Endothelial cell of umbilical vein (primary cell): Measurements from ENCODE around the gene HOXD10. TPM values are rescaled to one million over a fixed set of nuclear protein-coding genes. Genes with fewer than 3 reads are reported as not detected.

Source experiments
- BruUV-seq: library from RNA; stranded (reverse); fragments of 400-500 nt; replicated peaks from 2 replicates; lab custom pipeline; 2021; lab: Mats Ljungman, UMichigan
- CTCF ChIA-PET: fragments of 300-600, 350-600 bp; sonication (Branson Sonifier 250); formaldehyde crosslinking; loops from one replicate; lab custom pipeline; 2021; ENCODE audit warnings: antibody characterized with exemption, inconsistent platforms; lab: Charles Lee
- POLR2A ChIA-PET: fragments of 300-600, 350-600 bp; sonication (Branson Sonifier 250); formaldehyde crosslinking; loops from one replicate; lab custom pipeline; 2021; ENCODE audit warnings: antibody characterized with exemption, inconsistent platforms; lab: Charles Lee
- DNase-seq: peaks from one replicate; pipeline ENCODE4 v3.0.0-alpha.2; 2011; ENCODE audit warnings: low read depth, low spot score
- FAIRE-seq: peaks from 2 replicates; lab custom pipeline; 2011; peaks lifted over from hg19 to GRCh38; lab: Jason Lieb, UNC
- H2AFZ ChIP-seq: 2 replicates; pipeline ENCODE4 v1.6.0; 2012; ENCODE audit warnings: low read depth, low read length, control low read depth, inconsistent platforms
- H3K27ac ChIP-seq: 2 replicates; pipeline ENCODE4 v1.5.1; 2011; ENCODE audit warnings: low read depth, mild to moderate bottlenecking, control low read depth, low read length, moderate library complexity; ENCODE audit not compliant: insufficient read depth
- H3K27me3 ChIP-seq, 2 experiments: 2 replicates each; pipeline versions ENCODE4 v1.6.0 to v1.6.1; 2011; ENCODE audit warnings: low read length in 2 of 2, mixed read lengths in 1 of 2; ENCODE audit not compliant: control insufficient read depth in 2 of 2, insufficient read depth in 2 of 2
- H3K36me3 ChIP-seq, 2 experiments: 2 replicates in 1 of 2; 3 replicates in 1 of 2; pipeline ENCODE4 v1.5.1; 2011; ENCODE audit warnings: low read length in 2 of 2, mild to moderate bottlenecking in 1 of 2, moderate library complexity in 1 of 2; ENCODE audit not compliant: control insufficient read depth in 2 of 2, insufficient read depth in 2 of 2; ENCODE audit errors: extremely low read depth in 1 of 2
- H3K4me1 ChIP-seq: 3 replicates; pipeline ENCODE4 v1.5.1; 2011; ENCODE audit warnings: mild to moderate bottlenecking, low read length; ENCODE audit not compliant: control insufficient read depth, insufficient read depth; ENCODE audit errors: extremely low read depth
- H3K4me2 ChIP-seq: 2 replicates; pipeline ENCODE4 v1.6.1; 2011; ENCODE audit warnings: low read length, control low read depth, mixed read lengths; ENCODE audit not compliant: insufficient read depth
- H3K4me3 ChIP-seq, 3 experiments: fragments of 200-600 bp in 1 of 3; sonication (generic), shearing (Covaris generic) in 1 of 3; replicated peaks in 1 of 3; 2 replicates each; pipeline ENCODE4 v1.5.1; 2011 to 2016; ENCODE audit warnings: control low read depth in 3 of 3, low read length in 3 of 3, mild to moderate bottlenecking in 2 of 3, inconsistent platforms in 1 of 3, low read depth in 1 of 3, moderate library complexity in 1 of 3; ENCODE audit not compliant: insufficient read depth in 1 of 3
- H3K79me2 ChIP-seq: 2 replicates; pipeline ENCODE4 v1.6.0; 2012; ENCODE audit warnings: low read length, inconsistent platforms; ENCODE audit not compliant: control insufficient read depth, insufficient read depth
- H3K9ac ChIP-seq: replicated peaks from 2 replicates; pipeline ENCODE3; 2011; ENCODE audit warnings: low read length, control low read depth; ENCODE audit not compliant: insufficient read depth; ENCODE audit errors: extremely low read depth
- H3K9me1 ChIP-seq: replicated peaks from 3 replicates; pipeline ENCODE4 v1.6.0; 2011; ENCODE audit warnings: mild to moderate bottlenecking, low read length; ENCODE audit not compliant: control insufficient read depth, insufficient read depth; ENCODE audit errors: extremely low read depth
- H3K9me3 ChIP-seq: replicated peaks from 2 replicates; pipeline ENCODE4 v1.5.1; 2012; ENCODE audit warnings: low read length, inconsistent platforms; ENCODE audit not compliant: control insufficient read depth, insufficient read depth
- H4K20me1 ChIP-seq: replicated peaks from 2 replicates; pipeline ENCODE3; 2011; ENCODE audit warnings: mild to moderate bottlenecking, low read length; ENCODE audit not compliant: control insufficient read depth, insufficient read depth; ENCODE audit errors: extremely low read depth
- EZH2 ChIP-seq: IDR thresholded peaks from 2 replicates; pipeline ENCODE4 v1.6.1; 2012; ENCODE audit warnings: borderline replicate concordance, low read depth, mild to moderate bottlenecking, moderate library complexity, low read length, inconsistent platforms; ENCODE audit not compliant: severe bottlenecking
- FOS ChIP-seq: IDR thresholded peaks from 2 replicates; pipeline ENCODE4 v1.6.1; 2011; ENCODE audit warnings: mild to moderate bottlenecking, low read length, moderate library complexity, borderline replicate concordance; ENCODE audit not compliant: insufficient read depth
- GATA2 ChIP-seq: IDR thresholded peaks from 2 replicates; pipeline ENCODE4 v1.7.0; 2011; ENCODE audit warnings: low read depth, mild to moderate bottlenecking, moderate library complexity, mixed read lengths, low read length; ENCODE audit not compliant: insufficient read length, insufficient read depth
- JUN ChIP-seq: IDR thresholded peaks from 2 replicates; pipeline ENCODE4 v1.6.1; 2011; ENCODE audit warnings: borderline replicate concordance, low read depth; ENCODE audit not compliant: insufficient read length, insufficient read depth
- MAX ChIP-seq: IDR thresholded peaks from 2 replicates; pipeline ENCODE4 v1.6.1; 2011; ENCODE audit not compliant: insufficient read depth, insufficient read length
- MYC ChIP-seq: IDR thresholded peaks from one replicate; pipeline ENCODE4 v1.6.1; 2011; ENCODE audit warnings: mild to moderate bottlenecking, low read depth, low read length
- POLR2A ChIP-seq: IDR thresholded peaks from 2 replicates; pipeline ENCODE4 v1.6.1; 2012; ENCODE audit warnings: low read depth, mild to moderate bottlenecking, control low read depth, low read length
- POLR2AphosphoS5 ChIP-seq: IDR thresholded peaks from 2 replicates; pipeline ENCODE4 v1.6.1; 2012; ENCODE audit warnings: low read depth, mild to moderate bottlenecking, control low read depth, low read length, moderate library complexity; ENCODE audit not compliant: insufficient read depth
- dilution Hi-C: fragments of 300-500 bp; cut with MboI; formaldehyde crosslinking; loops from one replicate; pipeline ENCODE4 v1.15.0; 2019; ENCODE audit warnings: low sequenced_read_pairs; ENCODE audit not compliant: extremely low pct_ligation_motif_present
- intact Hi-C: fragments of 100-400 bp; cut with micrococcal nuclease; formaldehyde crosslinking; loops from one replicate; pipeline ENCODE4 v1.10.0; 2022
- polyA plus RNA-seq, 4 experiments: library from polyadenylated mRNA; depleted of rRNA in 3 of 4; stranded (reverse) in 3 of 4; unstranded in 1 of 4; fragments of >200 nt; gene quantifications; 2 replicates each; pipeline versions ENCODE4 v1.2.1 to v1.2.3, GENCODE V29; 2011 to 2012; ENCODE audit warnings: missing spikeins in 1 of 4
- total RNA-seq: library from RNA; stranded (reverse); gene quantifications from 2 replicates; pipeline ENCODE4 v1.2.3, GENCODE V29; 2021
- TF ChIP-seq, protein P1 (sequence below), 2 donors: IDR thresholded peaks; 1 replicate in 1 of 2; 2 replicates in 1 of 2; pipeline ENCODE4 v1.5.1; 2011; ENCODE audit warnings: low read length in 2 of 2, mild to moderate bottlenecking in 2 of 2, moderate library complexity in 2 of 2, control low read depth in 1 of 2, inconsistent platforms in 1 of 2, low read depth in 1 of 2; ENCODE audit not compliant: insufficient read depth in 1 of 2; ENCODE audit errors: extremely low read depth in 1 of 2

HOXD10 gene
- total and polyA plus RNA-seq, 2 donors (not counting 3 experiments of a cell fraction or from before 2014, with no cell fraction given) = not detected

- Histone ChIP-seq H3K4me2 (no peak overlapping the region), H3K27me3 (no peaks in the 10 kb centered on the region), H4K20me1 (no peaks in the 10 kb centered on the region), H3K9me1 (no peaks in the 10 kb centered on the region), H2AFZ (no peak overlapping the region), H3K9ac (no peak overlapping the region), H3K27ac (no peak overlapping the region), H3K4me3 (no peak overlapping the region), H3K79me2 (peaks cover 3% of the 10 kb centered on the region), H3K9me3 (no peaks in the 10 kb centered on the region), H3K4me1 (no peaks in the 10 kb centered on the region), H3K36me3 (peaks cover 2 to 18% of the 10 kb centered on the region in 2 experiments)
- TF ChIP-seq POLR2AphosphoS5 (no peak), JUN (no peak), MAX (no peak)
- DNase-seq (no peak), FAIRE-seq (no peak)
- BruUV-seq = no TSS peak
- intact Hi-C loops (no loop called here), dilution Hi-C loops (no loop called here)
- POLR2A ChIA-PET = interaction anchor here (0.6 kb wide), 1 partner anchor 483 kb away, joined by 5 read pairs; no protein-coding TSS in a partner anchor
- CTCF ChIA-PET = interaction anchor here (0.8 to 4.1 kb wide), 8 partner anchors 10 to 497 kb away, joined by 3 to 25 read pairs (median 4); no protein-coding TSS in a partner anchor
Observed at GRCh38 chr2:176154576-176155252, 38.1 kb downstream of the HOXD10 start.

DNA sequence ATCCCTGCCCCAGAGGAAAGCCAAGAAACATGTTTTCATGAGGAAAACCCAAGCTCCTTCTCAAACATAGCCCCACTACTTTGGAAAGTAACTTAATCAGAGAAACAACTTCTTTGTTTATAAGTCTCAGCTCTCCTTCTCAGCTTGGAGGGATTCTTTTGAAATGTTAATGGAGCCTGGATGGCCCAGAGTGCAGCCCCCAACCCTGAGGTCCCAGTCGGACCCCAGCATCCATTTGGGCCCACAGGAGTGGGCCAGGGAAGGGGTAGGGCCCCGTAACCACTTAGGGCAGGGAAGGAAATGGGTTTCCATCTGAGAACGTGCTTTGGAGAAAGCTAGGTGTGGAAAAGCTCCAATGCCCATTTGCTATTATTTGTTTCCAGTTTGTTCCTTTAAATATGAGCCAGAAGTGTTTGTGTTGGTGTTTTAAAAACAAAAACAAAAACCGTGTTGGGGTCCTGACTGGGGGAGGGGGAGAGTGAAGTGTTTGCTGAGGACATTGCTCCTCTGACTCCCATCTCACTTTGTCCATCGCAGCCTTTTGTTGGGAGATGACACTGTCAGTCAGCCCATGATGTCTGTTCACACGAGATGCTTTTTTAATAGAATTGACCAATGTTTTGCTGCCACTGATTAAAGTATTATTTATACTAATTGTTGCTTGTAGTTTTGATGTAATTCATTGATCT is 38.9 kb downstream of the HOXD10 start:
- TF ChIP-seq GATA2 (no peak), MAX (no peak), EZH2 (no peak), POLR2AphosphoS5 (no peak), MYC (no peak), FOS (no peak), JUN (no peak), POLR2A (no peak)
- TF ChIP-seq, protein P1, sequence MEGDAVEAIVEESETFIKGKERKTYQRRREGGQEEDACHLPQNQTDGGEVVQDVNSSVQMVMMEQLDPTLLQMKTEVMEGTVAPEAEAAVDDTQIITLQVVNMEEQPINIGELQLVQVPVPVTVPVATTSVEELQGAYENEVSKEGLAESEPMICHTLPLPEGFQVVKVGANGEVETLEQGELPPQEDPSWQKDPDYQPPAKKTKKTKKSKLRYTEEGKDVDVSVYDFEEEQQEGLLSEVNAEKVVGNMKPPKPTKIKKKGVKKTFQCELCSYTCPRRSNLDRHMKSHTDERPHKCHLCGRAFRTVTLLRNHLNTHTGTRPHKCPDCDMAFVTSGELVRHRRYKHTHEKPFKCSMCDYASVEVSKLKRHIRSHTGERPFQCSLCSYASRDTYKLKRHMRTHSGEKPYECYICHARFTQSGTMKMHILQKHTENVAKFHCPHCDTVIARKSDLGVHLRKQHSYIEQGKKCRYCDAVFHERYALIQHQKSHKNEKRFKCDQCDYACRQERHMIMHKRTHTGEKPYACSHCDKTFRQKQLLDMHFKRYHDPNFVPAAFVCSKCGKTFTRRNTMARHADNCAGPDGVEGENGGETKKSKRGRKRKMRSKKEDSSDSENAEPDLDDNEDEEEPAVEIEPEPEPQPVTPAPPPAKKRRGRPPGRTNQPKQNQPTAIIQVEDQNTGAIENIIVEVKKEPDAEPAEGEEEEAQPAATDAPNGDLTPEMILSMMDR (IDR thresholded peaks at IDR 0.05; ENCODE audit: extremely low read depth in 1 of 2, insufficient read depth in 1 of 2, low read depth in 1 of 2, low read length in 2 of 2) = no peak
- Histone ChIP-seq H3K4me1 (no peaks in the 10 kb centered on the region), H2AFZ (no peak overlapping the region), H3K4me2 (no peak overlapping the region), H3K27ac (no peak overlapping the region), H3K4me3 (no peak overlapping the region), H3K36me3 (peaks cover under 1 to 17% of the 10 kb centered on the region in 2 experiments), H3K9me3 (no peaks in the 10 kb centered on the region), H3K27me3 (no peaks in the 10 kb centered on the region), H3K79me2 (no peaks in the 10 kb centered on the region), H3K9me1 (no peaks in the 10 kb centered on the region), H4K20me1 (no peaks in the 10 kb centered on the region), H3K9ac (no peak overlapping the region)
- DNase-seq = no peak
- CTCF ChIA-PET = interaction anchor here (0.8 to 4.1 kb wide), 9 partner anchors 11 to 496 kb away, joined by 3 to 25 read pairs (median 4); no protein-coding TSS in a partner anchor
- FAIRE-seq = no peak
- no TSS peak for BruUV-seq
- POLR2A ChIA-PET = no interaction called here
- dilution Hi-C loops = no loop called here
- intact Hi-C loops = no loop called here
